Measurements from ENCODE around the gene NBPF1.
"Not testable (repeated sequence)": the region's sequence is repeated elsewhere in the genome, so short reads cannot be mapped to it uniquely, and the experiment has no call there.

The NBPF1 gene

GRCh38 chr1:16605532-16606505 lies 7.5 kb downstream of the NBPF1 start:
- no peak for DNase-seq

- DNase-seq = no peak
Measured at GRCh38 chr1:16605213-16605525, 8.2 kb downstream of the NBPF1 start.

- not testable (repeated sequence) for DNase-seq
Measured at GRCh38 chr1:16604514-16605212, 8.7 kb downstream of the NBPF1 start.

DNA sequence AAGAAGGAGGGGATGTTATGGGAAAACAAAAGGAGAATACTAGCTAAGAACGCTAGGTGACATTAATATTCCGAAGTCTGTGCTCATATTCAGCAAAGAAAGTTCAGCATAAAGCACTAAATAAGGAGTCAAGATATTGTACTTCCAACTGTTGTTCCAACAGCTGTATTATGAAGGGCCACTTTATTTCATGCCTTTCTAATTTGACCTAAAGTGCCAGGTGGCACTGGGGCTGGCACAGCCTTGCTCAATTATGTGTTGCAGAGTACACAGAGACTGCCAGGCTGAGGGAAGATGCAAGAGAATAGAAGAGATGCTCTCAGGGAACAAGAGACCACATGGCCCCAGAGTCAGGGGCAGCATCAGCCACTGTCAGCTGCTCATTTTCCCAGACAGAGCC lies 9.7 kb downstream of the NBPF1 start:
- not testable (repeated sequence) for DNase-seq

DNA sequence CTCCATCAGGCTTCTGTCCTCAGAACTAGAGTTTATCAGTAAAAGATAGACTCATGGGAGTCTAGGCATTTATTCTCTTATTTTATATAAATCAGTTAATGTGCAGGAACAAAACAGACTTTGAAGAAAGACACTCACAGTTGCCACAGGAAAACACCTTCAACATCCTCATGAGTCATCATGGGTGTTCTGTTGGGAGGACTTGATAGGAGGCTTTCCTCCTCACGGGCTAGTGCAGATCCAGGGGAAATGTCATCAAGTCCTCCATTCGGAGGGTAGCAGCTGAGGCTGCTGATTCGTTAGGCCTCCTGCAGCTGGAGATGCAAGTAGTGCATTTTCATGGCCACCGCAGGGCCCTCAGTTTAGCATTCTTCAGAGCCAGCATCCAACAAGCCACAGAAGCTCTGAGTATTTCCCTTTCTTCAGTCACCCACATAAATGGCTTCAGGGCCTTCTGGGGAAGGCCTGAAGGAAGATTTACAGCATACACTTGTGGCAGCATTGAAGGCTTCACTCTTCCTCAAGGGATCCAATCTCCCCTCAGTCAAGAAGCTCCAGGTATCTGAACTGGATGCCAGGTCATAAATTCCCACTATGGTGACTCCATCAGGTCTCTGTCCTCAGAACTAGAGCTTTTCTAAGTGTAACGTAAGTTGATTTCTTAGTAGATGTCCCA lies 10.9 kb downstream of the NBPF1 start:
- DNase-seq = not testable (repeated sequence)

DNA sequence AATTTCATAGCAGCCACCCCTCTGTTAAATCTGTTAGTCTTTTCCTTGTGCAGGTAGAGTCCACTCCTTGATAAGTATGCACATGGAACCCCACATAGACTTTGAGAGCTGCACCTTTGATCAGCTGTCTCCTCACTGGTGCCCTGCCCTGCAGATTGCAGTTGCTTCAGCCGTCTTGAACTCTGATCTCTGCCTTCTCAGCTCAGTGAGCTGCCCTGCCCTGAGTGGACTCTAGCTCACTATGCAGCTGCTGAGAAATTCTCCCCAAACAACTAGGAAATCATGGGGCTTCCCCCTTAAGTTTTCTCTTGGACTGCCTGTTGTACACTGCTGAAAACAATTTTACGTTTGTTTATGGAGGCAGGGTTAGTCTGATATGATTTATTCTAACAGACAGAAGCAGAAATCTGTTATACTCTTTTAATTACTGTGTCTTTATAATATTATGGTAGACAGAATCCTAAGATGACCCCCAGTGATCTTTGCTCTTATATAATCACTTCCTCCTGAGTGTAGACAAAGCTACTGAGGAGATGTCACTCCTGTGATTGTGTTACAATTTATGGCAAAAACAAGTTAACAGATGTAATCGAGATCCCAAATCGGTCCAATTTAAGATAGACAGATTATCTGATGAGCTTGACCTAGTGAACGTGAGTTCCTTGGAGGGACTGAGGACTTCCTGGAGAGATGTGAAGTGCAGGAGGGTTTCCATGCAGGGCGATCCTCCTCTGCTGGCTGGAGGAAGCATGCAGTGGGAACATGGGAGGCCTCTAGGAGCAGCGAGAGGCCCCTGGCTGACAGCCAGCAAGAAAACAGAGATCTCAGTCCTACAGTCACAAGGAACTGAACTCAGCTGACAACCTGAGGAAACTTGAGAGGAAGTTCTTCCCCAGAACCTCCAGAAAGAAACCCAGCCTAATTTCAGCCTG lies 12.2 kb downstream of the NBPF1 start:
- DNase-seq = not testable (repeated sequence)

DNA sequence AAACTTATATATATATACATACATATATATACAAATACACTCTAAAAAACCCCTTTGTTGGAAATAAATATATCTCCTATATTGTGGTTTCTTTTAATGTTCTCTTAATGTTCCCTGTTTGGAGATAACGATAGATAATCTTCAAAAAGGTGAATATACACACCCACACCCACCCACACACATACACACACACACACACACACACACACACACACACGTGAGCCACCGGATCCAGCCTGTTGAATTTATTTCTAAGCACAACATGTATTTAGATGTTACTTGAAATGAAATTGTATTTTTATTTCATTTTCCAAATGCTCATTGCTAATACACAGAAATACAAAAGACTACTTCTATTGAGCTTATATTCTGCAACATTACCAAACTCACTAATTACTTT lies 14.0 kb downstream of the NBPF1 start:
- not testable (repeated sequence) for DNase-seq

- not testable (repeated sequence) for DNase-seq
Measured at GRCh38 chr1:16595216-16595615, 18.1 kb downstream of the NBPF1 start.

- DNase-seq = not testable (repeated sequence)
Measured at GRCh38 chr1:16591845-16592244, 21.5 kb downstream of the NBPF1 start.

DNA sequence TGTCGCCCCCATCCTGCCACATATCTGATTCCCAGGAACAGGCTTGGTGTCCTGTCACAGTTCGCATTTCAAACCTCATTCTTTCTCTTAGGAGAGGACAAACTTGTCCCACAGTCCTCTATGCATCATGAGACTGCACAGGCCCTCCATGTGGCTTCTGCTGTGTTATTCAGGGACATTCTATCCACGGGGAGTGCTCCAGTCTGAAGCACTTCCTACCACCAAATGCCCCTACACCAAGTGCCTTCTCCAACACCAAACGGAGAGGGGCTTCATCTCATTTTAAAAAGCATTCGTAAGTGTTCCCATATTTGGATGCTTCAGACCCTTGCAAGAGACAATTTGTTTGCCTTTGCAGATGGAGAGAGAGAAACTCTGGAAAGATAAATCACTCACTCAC lies 25.3 kb downstream of the NBPF1 start:
- DNase-seq = not testable (repeated sequence)

DNA sequence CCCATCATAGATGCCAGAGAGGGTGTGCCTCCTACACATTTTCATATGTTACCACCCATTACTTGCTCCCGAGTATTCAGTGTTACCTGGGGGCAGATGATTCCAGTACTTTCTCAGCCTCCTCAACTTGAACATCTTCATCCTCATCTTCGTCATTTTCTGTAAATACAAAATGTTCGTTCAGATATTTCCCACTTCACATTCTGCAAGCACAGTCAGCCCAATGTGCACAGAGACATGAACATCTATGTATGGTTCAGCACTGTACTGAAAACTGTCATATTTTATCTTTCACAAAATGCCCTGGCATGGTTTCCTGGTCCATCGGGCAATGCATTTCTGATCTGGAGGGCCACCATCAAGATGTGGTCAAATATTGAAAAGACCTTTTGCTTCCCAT lies 25.7 kb downstream of the NBPF1 start:
- DNase-seq = not testable (repeated sequence)

DNA sequence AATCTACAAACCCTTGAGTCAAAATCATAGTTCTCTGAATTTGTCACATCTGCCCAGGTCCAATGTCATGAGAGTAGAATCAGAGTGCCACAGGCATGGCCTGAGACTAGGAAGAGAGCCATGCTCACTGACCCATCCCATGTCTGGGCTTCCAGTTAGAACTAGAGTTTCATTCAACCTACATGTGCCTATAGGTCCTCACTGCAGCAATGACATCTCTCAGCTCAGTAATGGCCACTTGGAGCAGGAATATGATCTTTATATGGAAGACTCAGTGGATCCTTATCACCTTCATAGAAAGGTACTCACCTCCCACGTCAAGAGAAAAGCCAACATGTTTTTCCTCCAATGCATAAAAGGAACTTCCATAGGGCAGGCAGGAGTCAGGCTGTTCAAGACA lies 48.0 kb downstream of the NBPF1 start:
- not testable (repeated sequence) for DNase-seq

DNA sequence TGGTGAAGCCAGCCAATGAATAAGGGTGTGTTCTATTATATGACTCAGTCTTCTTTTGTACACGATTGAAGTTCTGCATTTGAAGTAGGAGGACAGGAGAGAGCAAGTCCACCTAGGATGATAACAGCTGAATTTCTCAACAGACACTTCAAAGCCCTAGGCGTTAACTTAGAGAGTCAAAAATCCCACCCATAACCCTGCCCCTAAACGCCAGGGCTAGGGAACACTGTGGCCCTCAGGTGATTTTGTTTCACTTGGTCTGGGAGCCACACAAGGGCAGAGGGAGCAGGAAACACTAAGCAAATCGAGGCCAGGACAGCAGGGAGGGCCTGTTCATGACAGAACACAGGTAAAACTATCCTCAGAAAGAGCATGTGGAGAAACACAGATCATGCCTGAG lies 52.3 kb downstream of the NBPF1 start:
- DNase-seq = not testable (repeated sequence)

GRCh38 chr1:16560498-16560897 lies 52.9 kb downstream of the NBPF1 start:
- not testable (repeated sequence) for DNase-seq

GRCh38 chr1:16559688-16560087 lies 53.7 kb downstream of the NBPF1 start:
- DNase-seq = not testable (repeated sequence)

DNA sequence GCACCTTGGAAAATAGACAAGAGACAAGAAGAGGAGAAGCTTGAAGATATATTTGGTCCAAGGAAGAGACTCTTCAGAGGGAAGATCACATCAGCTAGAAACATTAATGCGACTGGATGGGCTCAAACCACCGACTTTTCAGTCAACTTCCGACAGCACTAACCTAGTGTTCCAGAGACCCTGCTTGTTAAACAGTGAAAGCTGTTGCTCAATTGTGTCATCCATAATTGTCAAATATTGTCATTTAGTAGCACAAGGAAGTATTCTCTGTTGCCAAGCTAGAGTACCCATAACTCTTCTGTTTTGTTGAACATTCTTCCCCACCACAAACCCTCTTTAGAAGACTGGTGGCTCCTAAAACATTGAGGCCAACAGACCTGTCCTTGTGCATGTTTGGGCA lies 56.3 kb downstream of the NBPF1 start:
- DNase-seq = not testable (repeated sequence)

DNA sequence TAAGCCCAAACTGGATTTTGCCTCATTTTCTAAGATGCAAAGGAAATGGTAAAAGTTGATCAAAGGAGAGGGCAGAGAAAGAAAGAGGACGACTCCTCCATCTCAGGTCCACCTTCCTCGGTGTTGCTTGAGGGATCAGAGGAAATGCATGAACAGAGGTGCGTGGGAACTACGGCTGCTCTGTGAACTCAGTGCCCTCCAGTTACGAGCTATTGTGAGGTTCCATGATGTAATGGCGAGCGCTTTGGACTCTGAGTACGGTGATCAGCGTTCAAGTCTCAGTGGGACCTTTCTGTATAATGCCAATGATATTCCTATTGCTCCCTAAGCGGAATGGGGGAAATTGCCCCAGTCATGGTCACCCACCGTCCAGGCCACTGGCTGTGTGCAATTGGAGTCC lies 60.1 kb downstream of the NBPF1 start:
- not testable (repeated sequence) for DNase-seq

DNA sequence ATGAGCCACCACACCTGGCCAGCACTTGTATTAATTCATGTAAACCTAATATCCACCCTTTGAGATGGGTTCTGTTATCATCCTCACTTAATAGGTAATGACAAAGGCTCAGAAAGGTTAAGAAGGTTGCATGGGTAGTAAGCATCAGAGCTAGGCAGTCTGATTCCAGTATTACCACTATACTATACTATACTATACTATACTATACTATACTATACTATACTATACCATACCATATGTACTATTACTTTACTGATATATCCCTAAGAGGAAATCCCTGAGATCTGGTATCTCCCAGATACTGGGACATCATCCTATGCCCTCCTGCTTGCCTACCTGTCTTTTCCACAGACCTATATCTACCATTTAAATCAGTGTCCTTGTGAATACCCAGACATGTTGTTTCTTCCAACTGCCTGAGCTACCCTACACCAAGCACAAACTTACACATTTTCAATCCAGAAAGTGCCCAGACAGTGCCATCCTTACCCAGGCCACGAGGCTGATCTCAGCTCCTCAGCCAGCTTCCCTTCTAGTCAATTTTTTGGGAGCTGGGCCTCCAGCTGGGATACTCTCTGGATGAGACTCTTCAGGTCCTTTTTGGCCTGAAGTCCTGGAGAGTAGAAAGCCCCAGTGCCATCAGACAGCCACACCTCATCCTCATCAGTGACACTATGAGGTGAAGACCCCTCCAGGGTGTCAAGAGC lies 63.0 kb downstream of the NBPF1 start:
- DNase-seq = not testable (repeated sequence)

GRCh38 chr1:16549545-16549944 lies 63.8 kb downstream of the NBPF1 start:
- not testable (repeated sequence) for DNase-seq

- not testable (repeated sequence) for DNase-seq
Measured at GRCh38 chr1:16547502-16548241, 65.7 kb downstream of the NBPF1 start.

DNA sequence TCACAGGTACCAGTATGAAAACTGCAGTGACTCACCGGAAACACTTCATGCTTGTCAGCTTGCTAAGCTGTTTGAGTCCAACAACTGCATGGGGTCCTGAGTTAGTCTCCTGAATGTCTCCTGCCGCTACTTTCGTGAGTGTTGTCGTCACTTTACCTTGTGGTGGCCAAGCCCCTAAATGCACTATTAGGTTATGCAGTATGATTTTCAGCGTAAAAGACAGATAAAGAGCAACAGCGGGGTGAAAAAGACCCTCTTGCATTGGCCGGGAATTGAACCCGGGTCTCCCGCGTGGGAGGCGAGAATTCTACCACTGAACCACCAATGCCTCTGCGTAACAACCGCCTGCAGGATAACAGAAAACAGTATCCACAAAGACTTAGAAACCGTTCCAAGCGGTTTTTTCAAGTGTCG lies 67.7 kb downstream of the NBPF1 start:
- not testable (repeated sequence) for DNase-seq

Measured in stimulated activated naive CD4-positive, alpha-beta T cell (primary cell).